Fibroblast of villous mesenchyme (primary cell): Measurements from ENCODE around the gene ADCY5. TPM values are rescaled to one million over a fixed set of nuclear protein-coding genes. Genes with fewer than 3 reads are reported as not detected.

Source experiments
- DNase-seq: peaks from one replicate; pipeline ENCODE4 v3.0.0-alpha.2; 2010; ENCODE audit warnings: low read depth
- H3K4me3 ChIP-seq: 2 replicates; pipeline ENCODE4 v1.5.1; 2011; ENCODE audit warnings: low read depth, mild to moderate bottlenecking, low read length
- CTCF ChIP-seq: IDR thresholded peaks from 2 replicates; pipeline ENCODE4 v1.5.1; 2012; ENCODE audit warnings: low read depth, mild to moderate bottlenecking, low read length; ENCODE audit not compliant: insufficient read depth
- total RNA-seq: library from RNA; depleted of rRNA; stranded (reverse); fragments of >200 nt; gene quantifications from 2 replicates; pipeline ENCODE4 v1.2.3, GENCODE V29; 2012

Gene ADCY5
- total RNA-seq, 1 donor = 0.43 TPM

GRCh38 chr3:123404391-123404790, 44.5 kb downstream of the ADCY5 start:
- H3K4me3 ChIP-seq = no peak overlapping the region
- no peak for DNase-seq
- no peak for TF ChIP-seq CTCF

GRCh38 chr3:123401836-123402530, 46.9 kb downstream of the ADCY5 start:
- DNase-seq = no peak
- no peak for TF ChIP-seq CTCF
- no peak overlapping the region for H3K4me3 ChIP-seq

- no peak overlapping the region for H3K4me3 ChIP-seq
- no peak for DNase-seq
- TF ChIP-seq CTCF = no peak
Observed at GRCh38 chr3:123400169-123400568, 48.7 kb downstream of the ADCY5 start.

- TF ChIP-seq CTCF = no peak
- no peak for DNase-seq
- H3K4me3 ChIP-seq = no peak overlapping the region
Observed at GRCh38 chr3:123399653-123400052, 49.2 kb downstream of the ADCY5 start.

- DNase-seq = no peak
Observed at GRCh38 chr3:123397921-123398785, 50.7 kb downstream of the ADCY5 start.

GRCh38 chr3:123397050-123397590, 51.8 kb downstream of the ADCY5 start:
- TF ChIP-seq CTCF = no peak
- H3K4me3 ChIP-seq = no peak overlapping the region
- no peak for DNase-seq

More at GRCh38 chr3:123397921-123398785, 50.7 kb downstream of the ADCY5 start:
- no peak for TF ChIP-seq CTCF
- H3K4me3 ChIP-seq = no peak overlapping the region
